Calu3 (cell line): Measurements from ENCODE around the gene SPRR2G. TPM values are rescaled to one million over a fixed set of nuclear protein-coding genes. Genes with fewer than 3 reads are reported as not detected.

Source experiments
- BruUV-seq: library from RNA; stranded (reverse); fragments of 400-500 nt; replicated peaks from 2 replicates; lab custom pipeline; 2021; lab: Mats Ljungman, UMichigan
- CTCF ChIA-PET: fragments of 300-600 bp; sonication (Branson Sonifier 250); formaldehyde crosslinking; loops from one replicate; lab custom pipeline; 2022; ENCODE audit warnings: antibody characterized with exemption; lab: Charles Lee
- DNase-seq: peaks from one replicate; pipeline ENCODE4 v3.0.0; 2022
- H3K27ac Mint-ChIP-seq: one replicate; pipeline ENCODE4 v1.8.0; 2022; ENCODE audit warnings: mixed read lengths; ENCODE audit not compliant: unreplicated experiment
- H3K27me3 Mint-ChIP-seq: one replicate; pipeline ENCODE4 v1.8.0; 2022; ENCODE audit warnings: mixed read lengths; ENCODE audit not compliant: unreplicated experiment
- H3K36me3 Mint-ChIP-seq: one replicate; pipeline ENCODE4 v1.8.0; 2022; ENCODE audit warnings: mild to moderate bottlenecking, moderate library complexity, mixed read lengths; ENCODE audit not compliant: insufficient read depth, unreplicated experiment
- H3K4me1 Mint-ChIP-seq: one replicate; pipeline ENCODE4 v1.8.0; 2022; ENCODE audit warnings: mild to moderate bottlenecking, low read depth, mixed read lengths; ENCODE audit not compliant: unreplicated experiment
- H3K4me3 Mint-ChIP-seq: one replicate; pipeline ENCODE4 v1.8.0; 2022; ENCODE audit warnings: mild to moderate bottlenecking, low read depth, moderate library complexity, mixed read lengths; ENCODE audit not compliant: unreplicated experiment
- H3K9me3 Mint-ChIP-seq: one replicate; pipeline ENCODE4 v1.8.0; 2022; ENCODE audit warnings: low read depth, mixed read lengths; ENCODE audit not compliant: unreplicated experiment
- CTCF ChIP-seq: fragments of 200-600 bp; IDR thresholded peaks from one replicate; pipeline ENCODE4 v1.8.0; 2022; ENCODE audit warnings: antibody characterized with exemption; ENCODE audit not compliant: unreplicated experiment
- intact Hi-C: fragments of 100-400 bp; cut with micrococcal nuclease; formaldehyde crosslinking; loops from one replicate; pipeline ENCODE4 v1.10.0; 2022; ENCODE audit not compliant: unreplicated experiment
- total RNA-seq: library from RNA; stranded (reverse); gene quantifications from 2 replicates; pipeline ENCODE4 v1.2.3, GENCODE V29; 2022

SPRR2G gene
- total RNA-seq, 1 experiment from 2014 or later: not detected

GRCh38 chr1:153168686-153169085 is 18.0 kb upstream of the SPRR2G start:
- intact Hi-C loops: no loop called here
- CTCF ChIA-PET: no interaction called here
- TF ChIP-seq CTCF: no peak
- peaks cover 72% of the 10 kb centered on the region for H3K27me3 Mint-ChIP-seq
- H3K4me3 Mint-ChIP-seq: no peak overlapping the region
- no peaks in the 10 kb centered on the region for H3K4me1 Mint-ChIP-seq
- H3K36me3 Mint-ChIP-seq: no peaks in the 10 kb centered on the region
- no peak for DNase-seq
- BruUV-seq: no TSS peak
- H3K27ac Mint-ChIP-seq: no peak overlapping the region
- H3K9me3 Mint-ChIP-seq: no peaks in the 10 kb centered on the region

GRCh38 chr1:153155541-153155940 is 4.9 kb upstream of the SPRR2G start:
- no peak overlapping the region for H3K4me3 Mint-ChIP-seq
- H3K9me3 Mint-ChIP-seq: peaks cover 6% of the 10 kb centered on the region
- H3K4me1 Mint-ChIP-seq: no peaks in the 10 kb centered on the region
- CTCF ChIA-PET: interaction anchor here (0.6 kb wide), 1 partner anchor 195 kb away, joined by 4 read pairs; no protein-coding TSS in a partner anchor
- BruUV-seq: no TSS peak
- no peak for TF ChIP-seq CTCF
- H3K36me3 Mint-ChIP-seq: no peaks in the 10 kb centered on the region
- no peak for DNase-seq
- intact Hi-C loops: no loop called here
- peaks cover 24% of the 10 kb centered on the region for H3K27me3 Mint-ChIP-seq
- H3K27ac Mint-ChIP-seq: no peak overlapping the region

GRCh38 chr1:153152481-153152880 is 1.8 kb upstream of the SPRR2G start:
- Mint-ChIP-seq H3K27ac (no peak overlapping the region), H3K36me3 (no peaks in the 10 kb centered on the region)
- CTCF ChIA-PET: no interaction called here

GRCh38 chr1:153141377-153141776 is 9.3 kb downstream of the SPRR2G start:
- H3K36me3 Mint-ChIP-seq: no peaks in the 10 kb centered on the region
- no peak overlapping the region for H3K27ac Mint-ChIP-seq
- no TSS peak for BruUV-seq
- intact Hi-C loops: no loop called here
- TF ChIP-seq CTCF: no peak
- no peak for DNase-seq
- no peak overlapping the region for H3K4me3 Mint-ChIP-seq
- peaks cover 4% of the 10 kb centered on the region for H3K9me3 Mint-ChIP-seq
- CTCF ChIA-PET: no interaction called here
- no peaks in the 10 kb centered on the region for H3K27me3 Mint-ChIP-seq
- H3K4me1 Mint-ChIP-seq: no peaks in the 10 kb centered on the region

More at GRCh38 chr1:153152481-153152880, 1.8 kb upstream of the SPRR2G start:
- H3K4me1 Mint-ChIP-seq: no peaks in the 10 kb centered on the region
- intact Hi-C loops: no loop called here
- peaks cover 37% of the 10 kb centered on the region for H3K27me3 Mint-ChIP-seq
- TF ChIP-seq CTCF: no peak
- BruUV-seq: no TSS peak
- DNase-seq: no peak
- no peaks in the 10 kb centered on the region for H3K9me3 Mint-ChIP-seq
- no peak overlapping the region for H3K4me3 Mint-ChIP-seq
